CD4-positive, alpha-beta T cell treated with Interleukin-6 at 100 ng/mL for 8 hours (primary cell): ENCODE measurements around the gene APOBEC3C.
"Not testable (repeated sequence)": the region's sequence is repeated elsewhere in the genome, so short reads cannot be mapped to it uniquely, and the experiment has no call there.

ENCODE experiments used
- DNase-seq: peaks from one replicate; pipeline ENCODE4 v3.0.0-alpha.2; 2020; ENCODE audit warnings: mixed read lengths, low spot score

The APOBEC3C gene

GRCh38 chr22:39061290-39061689 is 47.2 kb downstream of the APOBEC3C start:
- not testable (repeated sequence) for DNase-seq

GRCh38 chr22:39061951-39062350 is 47.9 kb downstream of the APOBEC3C start:
- not testable (repeated sequence) for DNase-seq

GRCh38 chr22:39063904-39064303 is 49.8 kb downstream of the APOBEC3C start:
- not testable (repeated sequence) for DNase-seq

DNA sequence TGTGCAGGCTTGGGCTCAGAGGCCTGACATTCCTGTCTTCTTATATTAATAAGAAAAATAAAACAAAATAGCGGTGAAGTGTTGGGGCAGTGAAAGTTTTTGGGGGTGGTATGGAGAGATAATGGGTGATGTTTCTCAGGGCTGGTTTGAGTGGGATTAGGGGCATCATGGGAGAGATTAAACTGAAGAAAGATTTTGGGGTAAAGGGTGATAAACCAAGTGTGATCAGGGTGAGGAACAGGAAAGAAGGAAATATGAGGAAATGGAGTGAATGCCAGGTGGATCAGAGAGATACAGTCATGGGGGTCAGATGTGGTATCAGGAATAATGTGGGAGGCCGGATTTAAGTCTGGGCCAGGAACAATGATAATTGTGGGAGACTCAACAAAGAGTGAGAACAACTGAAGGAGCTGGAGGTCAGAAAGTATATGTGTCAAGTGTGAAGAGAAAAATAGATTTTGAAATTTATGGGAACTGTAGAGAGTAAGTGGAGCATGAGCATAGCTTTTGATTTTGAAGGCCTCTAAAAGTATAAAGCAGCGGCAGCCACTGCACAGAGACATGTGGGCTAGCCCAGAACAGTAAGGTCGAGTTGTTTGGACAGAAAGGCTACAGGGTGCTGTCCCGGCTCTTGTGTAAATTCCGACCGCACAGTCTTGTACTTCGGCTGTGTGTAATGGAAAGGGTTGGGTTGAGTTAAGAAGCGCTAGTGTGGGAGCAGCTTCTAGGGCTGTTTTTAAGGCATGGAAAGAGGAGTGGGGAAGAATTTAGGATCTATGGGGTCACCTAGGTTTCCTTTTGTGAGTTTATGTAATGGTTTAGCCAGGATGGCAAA is 52.6 kb downstream of the APOBEC3C start:
- DNase-seq, result not testable (repeated sequence)

GRCh38 chr22:39068033-39068785 is 54.2 kb downstream of the APOBEC3C start:
- DNase-seq, result no peak
